ENCODE measurements around the gene CSTPP1.
"Not testable (repeated sequence)": the region's sequence is repeated elsewhere in the genome, so short reads cannot be mapped to it uniquely, and the experiment has no call there.

DNA sequence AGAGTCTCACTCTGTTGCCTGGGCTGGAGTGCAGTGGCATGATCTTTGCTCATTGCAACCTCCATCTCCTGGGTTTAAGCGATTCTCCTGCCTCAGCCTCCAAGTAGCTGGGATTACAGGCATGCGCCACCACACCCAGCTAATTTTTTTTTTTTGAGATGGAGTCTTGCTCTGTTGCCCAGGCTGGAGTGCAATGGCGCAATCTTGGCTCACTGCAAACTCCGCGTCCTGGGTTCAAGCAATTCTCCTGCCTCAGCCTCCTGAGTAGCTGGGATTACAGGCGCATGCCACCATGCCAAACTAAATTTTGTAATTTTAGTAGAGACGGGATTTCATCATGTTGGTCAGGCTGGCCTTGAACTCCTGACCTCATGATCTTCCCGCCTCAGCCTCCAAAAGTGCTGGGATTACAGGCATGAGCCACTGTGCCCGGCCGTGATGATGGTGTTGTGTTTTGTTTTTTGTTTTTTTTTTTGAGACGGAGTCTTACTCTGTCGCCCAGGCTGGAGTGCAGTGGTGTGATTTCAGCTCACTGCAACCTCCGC, 271.5 kb downstream of the CSTPP1 start:
- TF ChIP-seq, protein P1, sequence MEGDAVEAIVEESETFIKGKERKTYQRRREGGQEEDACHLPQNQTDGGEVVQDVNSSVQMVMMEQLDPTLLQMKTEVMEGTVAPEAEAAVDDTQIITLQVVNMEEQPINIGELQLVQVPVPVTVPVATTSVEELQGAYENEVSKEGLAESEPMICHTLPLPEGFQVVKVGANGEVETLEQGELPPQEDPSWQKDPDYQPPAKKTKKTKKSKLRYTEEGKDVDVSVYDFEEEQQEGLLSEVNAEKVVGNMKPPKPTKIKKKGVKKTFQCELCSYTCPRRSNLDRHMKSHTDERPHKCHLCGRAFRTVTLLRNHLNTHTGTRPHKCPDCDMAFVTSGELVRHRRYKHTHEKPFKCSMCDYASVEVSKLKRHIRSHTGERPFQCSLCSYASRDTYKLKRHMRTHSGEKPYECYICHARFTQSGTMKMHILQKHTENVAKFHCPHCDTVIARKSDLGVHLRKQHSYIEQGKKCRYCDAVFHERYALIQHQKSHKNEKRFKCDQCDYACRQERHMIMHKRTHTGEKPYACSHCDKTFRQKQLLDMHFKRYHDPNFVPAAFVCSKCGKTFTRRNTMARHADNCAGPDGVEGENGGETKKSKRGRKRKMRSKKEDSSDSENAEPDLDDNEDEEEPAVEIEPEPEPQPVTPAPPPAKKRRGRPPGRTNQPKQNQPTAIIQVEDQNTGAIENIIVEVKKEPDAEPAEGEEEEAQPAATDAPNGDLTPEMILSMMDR (IDR thresholded peaks at IDR 0.05), result not testable (repeated sequence)
- TF ChIP-seq POLR2A (IDR thresholded peaks at IDR 0.05; ENCODE audit: low read depth); POLR2AphosphoS5 (IDR thresholded peaks at IDR 0.05); EP300 (IDR thresholded peaks at IDR 0.05): not testable (repeated sequence)

All from esophagus muscularis mucosa (tissue), 4 donors.